Measurements from ENCODE around the gene F3. TPM values are rescaled to one million over a fixed set of nuclear protein-coding genes. Genes with fewer than 3 reads are reported as not detected.

The F3 gene
- total RNA-seq, 1 donor from 2014 or later: 4.5 TPM

DNA sequence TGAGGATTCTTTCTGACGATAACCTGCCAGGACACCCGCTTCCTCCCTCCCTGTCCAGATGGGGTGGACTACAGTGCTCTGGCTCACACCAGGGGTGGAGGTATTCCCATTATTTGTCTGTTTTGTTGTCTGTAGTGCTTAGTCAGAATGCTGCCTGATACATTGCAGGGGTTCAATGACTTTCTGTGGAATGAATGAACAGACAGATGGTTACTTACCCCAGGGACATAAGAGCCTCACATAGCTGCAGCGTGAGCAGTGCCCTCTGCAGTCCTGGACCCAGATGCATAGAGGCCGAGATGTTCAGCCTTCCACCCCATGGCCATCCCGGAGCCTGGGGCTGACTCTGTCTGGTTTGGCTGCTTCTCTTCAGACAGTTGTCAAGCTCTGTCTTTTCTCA lies 13.0 kb upstream of the F3 start:
- DNase-seq (ENCODE audit: low spot score): no peak
- Mint-ChIP-seq H3K36me3 (ENCODE audit: low read depth) (no peaks in the 10 kb centered on the region), H3K9me3 (ENCODE audit: low read depth) (no peaks in the 10 kb centered on the region), H3K4me1 (ENCODE audit: low read depth) (peaks cover 33% of the 10 kb centered on the region), H3K27ac (ENCODE audit: unreplicated experiment) (no peak overlapping the region), H3K4me3 (ENCODE audit: unreplicated experiment) (no peak overlapping the region), H3K27me3 (ENCODE audit: low read depth) (no peaks in the 10 kb centered on the region)
- TF ChIP-seq, protein P1, sequence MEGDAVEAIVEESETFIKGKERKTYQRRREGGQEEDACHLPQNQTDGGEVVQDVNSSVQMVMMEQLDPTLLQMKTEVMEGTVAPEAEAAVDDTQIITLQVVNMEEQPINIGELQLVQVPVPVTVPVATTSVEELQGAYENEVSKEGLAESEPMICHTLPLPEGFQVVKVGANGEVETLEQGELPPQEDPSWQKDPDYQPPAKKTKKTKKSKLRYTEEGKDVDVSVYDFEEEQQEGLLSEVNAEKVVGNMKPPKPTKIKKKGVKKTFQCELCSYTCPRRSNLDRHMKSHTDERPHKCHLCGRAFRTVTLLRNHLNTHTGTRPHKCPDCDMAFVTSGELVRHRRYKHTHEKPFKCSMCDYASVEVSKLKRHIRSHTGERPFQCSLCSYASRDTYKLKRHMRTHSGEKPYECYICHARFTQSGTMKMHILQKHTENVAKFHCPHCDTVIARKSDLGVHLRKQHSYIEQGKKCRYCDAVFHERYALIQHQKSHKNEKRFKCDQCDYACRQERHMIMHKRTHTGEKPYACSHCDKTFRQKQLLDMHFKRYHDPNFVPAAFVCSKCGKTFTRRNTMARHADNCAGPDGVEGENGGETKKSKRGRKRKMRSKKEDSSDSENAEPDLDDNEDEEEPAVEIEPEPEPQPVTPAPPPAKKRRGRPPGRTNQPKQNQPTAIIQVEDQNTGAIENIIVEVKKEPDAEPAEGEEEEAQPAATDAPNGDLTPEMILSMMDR (IDR thresholded peaks at IDR 0.05): no peak

DNA sequence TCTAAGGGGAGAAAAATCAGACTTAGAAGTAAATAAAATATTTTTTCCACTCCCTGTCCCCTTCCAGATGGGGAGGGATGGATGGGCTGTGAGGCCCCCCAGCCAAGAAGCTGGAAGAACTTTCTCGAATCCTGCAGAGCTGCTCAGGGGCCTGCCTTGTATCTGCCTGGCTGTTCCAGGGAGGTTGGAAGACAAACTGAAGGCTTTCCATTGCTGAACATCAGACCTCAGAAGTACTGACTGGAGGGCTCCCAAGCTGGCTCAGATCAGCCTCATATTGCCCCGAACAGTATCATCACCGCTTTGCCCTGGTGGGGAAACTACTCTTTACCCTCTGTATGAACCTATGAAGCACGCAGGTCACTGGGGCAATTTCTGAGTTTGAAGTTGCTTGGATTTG lies 12.4 kb upstream of the F3 start:
- Mint-ChIP-seq H3K27ac (ENCODE audit: unreplicated experiment) (no peak overlapping the region), H3K36me3 (ENCODE audit: low read depth) (no peaks in the 10 kb centered on the region), H3K9me3 (ENCODE audit: low read depth) (no peaks in the 10 kb centered on the region), H3K4me3 (ENCODE audit: unreplicated experiment) (no peak overlapping the region), H3K4me1 (ENCODE audit: low read depth) (peaks cover 33% of the 10 kb centered on the region), H3K27me3 (ENCODE audit: low read depth) (no peaks in the 10 kb centered on the region)
- DNase-seq (ENCODE audit: low spot score): no peak
- TF ChIP-seq, protein P1 (IDR thresholded peaks at IDR 0.05): no peak

DNA sequence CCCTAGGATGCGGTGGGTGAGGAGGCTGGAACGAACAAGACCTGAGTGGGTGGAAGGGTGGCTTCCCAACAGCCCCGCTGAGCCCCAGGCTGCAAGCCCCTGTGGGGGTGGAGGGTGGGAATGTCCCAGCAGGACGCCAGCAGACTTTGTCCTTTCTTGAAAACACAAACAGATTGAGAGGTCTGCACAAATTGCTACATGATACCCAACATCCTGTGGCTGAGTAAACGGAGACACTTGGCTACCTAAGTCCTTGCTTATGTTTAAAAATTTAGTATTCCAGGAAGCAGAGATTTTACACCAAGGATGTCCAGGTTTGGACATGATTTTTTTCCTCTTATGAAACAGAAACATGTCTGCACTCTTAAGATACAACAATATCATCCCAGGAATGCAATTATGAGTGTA lies 11.8 kb upstream of the F3 start:
- no peaks in the 10 kb centered on the region for H3K27me3 Mint-ChIP-seq (ENCODE audit: low read depth)
- no peak for DNase-seq (ENCODE audit: low spot score)
- TF ChIP-seq, protein P1 (IDR thresholded peaks at IDR 0.05): no peak
- H3K27ac Mint-ChIP-seq (ENCODE audit: unreplicated experiment): no peak overlapping the region
- H3K4me3 Mint-ChIP-seq (ENCODE audit: unreplicated experiment): peak overlapping the region; percentile 3
- H3K9me3 Mint-ChIP-seq (ENCODE audit: low read depth): no peaks in the 10 kb centered on the region
- H3K36me3 Mint-ChIP-seq (ENCODE audit: low read depth): no peaks in the 10 kb centered on the region
- peaks cover 33% of the 10 kb centered on the region for H3K4me1 Mint-ChIP-seq (ENCODE audit: low read depth)

DNA sequence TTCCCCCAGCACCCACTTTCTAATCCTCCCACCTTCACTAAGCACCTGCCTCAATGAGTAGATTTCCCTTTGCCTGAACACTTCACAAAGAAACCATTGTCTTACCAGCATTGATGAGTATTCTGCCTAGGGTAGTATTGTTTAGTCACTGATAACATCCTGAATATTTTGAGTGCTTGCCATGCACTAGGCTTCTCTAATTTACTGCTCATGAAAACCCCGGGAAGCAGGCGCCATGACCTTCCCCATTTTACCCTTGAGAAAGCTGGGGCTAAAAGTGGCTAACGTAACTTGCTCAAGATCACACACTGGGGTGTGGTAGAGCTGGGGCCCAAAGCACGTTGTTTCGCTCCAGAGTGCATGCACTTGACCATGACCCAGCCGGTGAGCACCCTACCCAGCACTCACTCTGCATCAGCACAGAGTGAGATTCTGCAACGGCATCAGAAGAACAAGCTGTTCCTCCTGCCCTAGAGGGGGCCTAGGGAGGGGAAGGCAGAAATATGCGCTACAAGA lies 10.6 kb upstream of the F3 start:
- Mint-ChIP-seq H3K36me3 (ENCODE audit: low read depth) (no peaks in the 10 kb centered on the region), H3K27me3 (ENCODE audit: low read depth) (no peaks in the 10 kb centered on the region), H3K4me1 (ENCODE audit: low read depth) (peaks cover 33% of the 10 kb centered on the region), H3K4me3 (ENCODE audit: unreplicated experiment) (no peak overlapping the region), H3K9me3 (ENCODE audit: low read depth) (no peaks in the 10 kb centered on the region), H3K27ac (ENCODE audit: unreplicated experiment) (no peak overlapping the region)
- TF ChIP-seq, protein P1 (IDR thresholded peaks at IDR 0.05): no peak
- DNase-seq (ENCODE audit: low spot score): no peak

DNA sequence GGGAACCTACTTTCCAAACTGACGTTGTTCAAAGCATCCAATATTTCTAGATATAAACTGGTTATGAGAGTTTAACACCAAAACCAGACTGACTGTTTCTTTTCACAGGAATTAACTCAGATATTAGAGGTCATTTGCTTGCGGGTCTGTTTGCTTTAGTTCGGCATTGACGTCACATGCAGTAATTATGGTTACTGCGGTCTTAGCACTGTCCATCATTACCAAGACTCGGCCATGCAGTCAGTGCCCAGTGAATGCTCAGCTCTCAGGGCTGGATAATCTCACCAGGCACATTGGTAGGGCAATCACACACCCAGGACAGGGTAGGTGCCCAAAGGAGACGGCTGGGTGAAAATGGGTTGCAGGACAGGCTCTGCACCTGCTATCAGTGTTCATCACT lies 9.9 kb upstream of the F3 start:
- Mint-ChIP-seq H3K36me3 (ENCODE audit: low read depth) (no peaks in the 10 kb centered on the region), H3K27ac (ENCODE audit: unreplicated experiment) (no peak overlapping the region), H3K27me3 (ENCODE audit: low read depth) (no peaks in the 10 kb centered on the region), H3K4me1 (ENCODE audit: low read depth) (peaks cover 33% of the 10 kb centered on the region), H3K9me3 (ENCODE audit: low read depth) (no peaks in the 10 kb centered on the region), H3K4me3 (ENCODE audit: unreplicated experiment) (no peak overlapping the region)
- no peak for DNase-seq (ENCODE audit: low spot score)
- TF ChIP-seq, protein P1 (IDR thresholded peaks at IDR 0.05): no peak
